Forelimb muscle (tissue), 1 donor: ENCODE results near the gene ATP12A. TPM values are rescaled to one million over a fixed set of nuclear protein-coding genes. Genes with fewer than 3 reads are reported as not detected.
A peak's percentile ranks its signal among the peaks of the same experiment; 100 is the strongest.

Experiments
- DNase-seq: peaks from one replicate; pipeline ENCODE4 v3.0.0-alpha.2; 2013; ENCODE audit warnings: low read depth
- polyA plus RNA-seq: library from polyadenylated mRNA; unstranded; fragments of 120-200 nt; gene quantifications from one replicate; pipeline ENCODE4 v1.2.1, GENCODE V29; 2013; ENCODE audit not compliant: insufficient read length

ATP12A gene
- polyA plus RNA-seq, 1 donor, result not detected

GRCh38 chr13:24688111-24688510 lies 7.9 kb downstream of the ATP12A start:
- no peak for DNase-seq

- no peak for DNase-seq
Observed at GRCh38 chr13:24688950-24689349, 8.7 kb downstream of the ATP12A start.

GRCh38 chr13:24691381-24691780 lies 11.2 kb downstream of the ATP12A start:
- no peak for DNase-seq

GRCh38 chr13:24692561-24692960 lies 12.4 kb downstream of the ATP12A start:
- DNase-seq, result no peak

GRCh38 chr13:24693862-24694471 lies 13.8 kb downstream of the ATP12A start:
- DNase-seq, result no peak

- no peak for DNase-seq
Observed at GRCh38 chr13:24694907-24695306, 14.7 kb downstream of the ATP12A start.

- DNase-seq, result no peak
Observed at GRCh38 chr13:24698686-24699085, 18.5 kb downstream of the ATP12A start.

GRCh38 chr13:24699541-24699940 lies 19.3 kb downstream of the ATP12A start:
- DNase-seq, result no peak

- DNase-seq, result no peak
Observed at GRCh38 chr13:24700539-24700938, 20.3 kb downstream of the ATP12A start.

- DNase-seq, result no peak
Observed at GRCh38 chr13:24706886-24707585, 26.8 kb downstream of the ATP12A start.

- no peak for DNase-seq
Observed at GRCh38 chr13:24709186-24709913, 29.1 kb downstream of the ATP12A start.

- no peak for DNase-seq
Observed at GRCh38 chr13:24713022-24713421, 32.8 kb downstream of the ATP12A start.

- no peak for DNase-seq
Observed at GRCh38 chr13:24716011-24716410, 35.8 kb downstream of the ATP12A start.

- DNase-seq, result no peak
Observed at GRCh38 chr13:24716446-24716845, 36.2 kb downstream of the ATP12A start.

- DNase-seq, result no peak
Observed at GRCh38 chr13:24717217-24717616, 37.0 kb downstream of the ATP12A start.

GRCh38 chr13:24718192-24718965 lies 38.2 kb downstream of the ATP12A start:
- no peak for DNase-seq

GRCh38 chr13:24719139-24719538 lies 38.9 kb downstream of the ATP12A start:
- no peak for DNase-seq

GRCh38 chr13:24723206-24723605 lies 43.0 kb downstream of the ATP12A start:
- DNase-seq, result no peak

- DNase-seq, result no peak
Observed at GRCh38 chr13:24724714-24725113, 44.5 kb downstream of the ATP12A start.

- DNase-seq, result no peak
Observed at GRCh38 chr13:24725379-24725778, 45.2 kb downstream of the ATP12A start.

- peak; percentile 34 for DNase-seq
Observed at GRCh38 chr13:24727731-24728601, 47.8 kb downstream of the ATP12A start.
